HCT116 (cell line): Measurements from ENCODE around the gene LYPD5. TPM values are rescaled to one million over a fixed set of nuclear protein-coding genes. Genes with fewer than 3 reads are reported as not detected.

Experiments
- ATAC-seq: fragments of 200-7000 bp; cut with Tn5 transposase; 2 replicates; pipeline ENCODE4 v1.9.1; 2020; ENCODE audit warnings: mild to moderate bottlenecking, moderate library complexity
- BruUV-seq: library from RNA; stranded (reverse); fragments of 400-500 nt; replicated peaks from 2 replicates; lab custom pipeline; 2021; lab: Mats Ljungman, UMichigan
- CTCF ChIA-PET: fragments of 300-600 bp; sonication (Branson Sonifier 250); formaldehyde crosslinking; loops from one replicate; lab custom pipeline; 2021; ENCODE audit warnings: antibody characterized with exemption; lab: Charles Lee
- POLR2A ChIA-PET: fragments of 300-600, 350-600 bp; sonication (Branson Sonifier 250); formaldehyde crosslinking; loops from one replicate; lab custom pipeline; 2021; ENCODE audit warnings: antibody characterized with exemption; lab: Charles Lee
- RAD21 ChIA-PET, 2 experiments: fragments of 300-600 bp; sonication (Branson Sonifier 250); formaldehyde crosslinking; loops; one replicate each; lab custom pipeline; 2023; ENCODE audit warnings: low total read pairs in 2 of 2; ENCODE audit not compliant: uncharacterized antibody in 2 of 2, unreplicated experiment in 2 of 2, low non-redundant PET in 1 of 2; lab: Charles Lee
- DNase-seq: peaks from one replicate; pipeline ENCODE4 v3.0.0-alpha.2; 2010; ENCODE audit warnings: low read depth, low spot score
- H2AFZ ChIP-seq: fragments of 200-600 bp; shearing (Covaris generic), sonication (generic); 2 replicates; pipeline ENCODE4 v1.6.1; 2017; ENCODE audit warnings: low read depth, mixed run types, mixed read lengths, antibody characterized with exemption, low read length; ENCODE audit not compliant: poor library complexity, severe bottlenecking
- H3K27ac ChIP-seq: 2 replicates; pipeline ENCODE4 v1.5.1; 2012; ENCODE audit warnings: low read depth, low read length
- H3K27me3 ChIP-seq: fragments of 200-600 bp; sonication (generic); 2 replicates; pipeline ENCODE4 v1.6.1; 2016; ENCODE audit warnings: mixed run types, low read length, mixed read lengths; ENCODE audit not compliant: insufficient read depth
- H3K36me3 ChIP-seq, 2 experiments: fragments of 200-500 bp in 1 of 2; fragments of 200-600 bp in 1 of 2; sonication (Bioruptor generic) in 1 of 2; sonication (generic) in 1 of 2; 2 replicates each; pipeline versions ENCODE4 v1.5.1 to v1.6.1; 2014 to 2016; ENCODE audit warnings: low read length in 2 of 2, inconsistent platforms in 1 of 2, mixed read lengths in 1 of 2, mixed run types in 1 of 2; ENCODE audit not compliant: insufficient read depth in 2 of 2, control insufficient read depth in 1 of 2
- H3K4me1 ChIP-seq, 2 experiments: fragments of 200-600 bp in 1 of 2; sonication (generic) in 1 of 2; 2 replicates each; pipeline versions ENCODE4 v1.5.1 to v1.6.1; 2012 to 2017; ENCODE audit warnings: low read length in 2 of 2, inconsistent platforms in 1 of 2, mild to moderate bottlenecking in 1 of 2, mixed read lengths in 1 of 2, mixed run types in 1 of 2, moderate library complexity in 1 of 2; ENCODE audit not compliant: insufficient read depth in 2 of 2, control insufficient read depth in 1 of 2
- H3K4me2 ChIP-seq: fragments of 200-600 bp; sonication (generic); 2 replicates; pipeline ENCODE4 v1.6.1; 2017; ENCODE audit warnings: mixed run types, low read length, mixed read lengths
- H3K4me3 ChIP-seq, 2 experiments: fragments of 200-600 bp in 1 of 2; sonication (generic) in 1 of 2; replicated peaks in 1 of 2; 2 replicates each; pipeline ENCODE4 v1.5.1; 2011 to 2016; ENCODE audit warnings: low read length in 2 of 2, control low read depth in 1 of 2, low read depth in 1 of 2, mild to moderate bottlenecking in 1 of 2, mixed read lengths in 1 of 2, mixed run types in 1 of 2
- H3K79me2 ChIP-seq: fragments of 200-600 bp; sonication (generic); 2 replicates; pipeline ENCODE4 v1.6.1; 2017; ENCODE audit warnings: mild to moderate bottlenecking, mixed run types, low read length, moderate library complexity, mixed read lengths; ENCODE audit not compliant: insufficient read depth
- H3K9ac ChIP-seq: fragments of 200-600 bp; sonication (generic); 2 replicates; pipeline ENCODE4 v1.6.1; 2016; ENCODE audit warnings: low read length, mixed read lengths
- H3K9me2 ChIP-seq: fragments of 200-600 bp; sonication (generic), shearing (Covaris generic); 2 replicates; pipeline ENCODE4 v1.6.1; 2017; ENCODE audit warnings: mixed run types, mild to moderate bottlenecking, moderate library complexity; ENCODE audit not compliant: insufficient read depth
- H3K9me3 ChIP-seq, 2 experiments: fragments of 200-500 bp in 1 of 2; fragments of 200-600 bp in 1 of 2; sonication (Bioruptor generic) in 1 of 2; sonication (generic) in 1 of 2; 2 replicates each; pipeline ENCODE4 v1.6.1; 2014 to 2017; ENCODE audit warnings: low read length in 2 of 2, mixed read lengths in 2 of 2, inconsistent platforms in 1 of 2, low read depth in 1 of 2, mild to moderate bottlenecking in 1 of 2, mixed run types in 1 of 2, moderate library complexity in 1 of 2; ENCODE audit not compliant: control insufficient read depth in 1 of 2, insufficient read depth in 1 of 2
- H4K20me1 ChIP-seq: fragments of 200-600 bp; sonication (generic), shearing (Covaris generic); 2 replicates; pipeline ENCODE4 v1.6.1; 2017; ENCODE audit warnings: mixed run types, mild to moderate bottlenecking, moderate library complexity; ENCODE audit not compliant: insufficient read depth
- CBX3 ChIP-seq: IDR thresholded peaks from 2 replicates; pipeline ENCODE4 v1.6.1; 2012; ENCODE audit warnings: low read depth
- EGR1 ChIP-seq: IDR thresholded peaks from 2 replicates; pipeline ENCODE4 v1.6.1; 2012; ENCODE audit warnings: low read depth
- ELF1 ChIP-seq: IDR thresholded peaks from 2 replicates; pipeline ENCODE4 v1.6.1; 2012; ENCODE audit warnings: low read depth, borderline replicate concordance
- EZH2 ChIP-seq: fragments of 200-600 bp; sonication (generic); IDR thresholded peaks from 2 replicates; pipeline ENCODE4 v1.6.1; 2017; ENCODE audit warnings: antibody characterized with exemption, mixed run types
- FOSL1 ChIP-seq: IDR thresholded peaks from 2 replicates; pipeline ENCODE4 v1.6.1; 2012; ENCODE audit warnings: low read depth
- JUND ChIP-seq: IDR thresholded peaks from 2 replicates; pipeline ENCODE4 v1.6.1; 2012
- POLR2A ChIP-seq: IDR thresholded peaks from 2 replicates; pipeline ENCODE4 v1.7.0; 2011; ENCODE audit warnings: borderline replicate concordance; ENCODE audit not compliant: insufficient read depth, insufficient read length; ENCODE audit errors: extremely low read depth
- POLR2AphosphoS5 ChIP-seq: IDR thresholded peaks from 2 replicates; pipeline ENCODE4 v1.6.1; 2011; ENCODE audit warnings: mild to moderate bottlenecking, low read depth, low read length, moderate library complexity
- REST ChIP-seq: IDR thresholded peaks from 2 replicates; pipeline ENCODE4 v1.6.1; 2012; ENCODE audit warnings: low read depth
- SP1 ChIP-seq: IDR thresholded peaks from 2 replicates; pipeline ENCODE4 v1.6.1; 2012; ENCODE audit warnings: low read depth
- SRF ChIP-seq: IDR thresholded peaks from 2 replicates; pipeline ENCODE4 v1.6.1; 2012; ENCODE audit warnings: low read depth
- TCF7L2 ChIP-seq: IDR thresholded peaks from 2 replicates; pipeline ENCODE4 v1.7.0; 2011; ENCODE audit warnings: borderline replicate concordance, inconsistent platforms; ENCODE audit not compliant: insufficient read depth, insufficient read length; ENCODE audit errors: extremely low read depth
- YY1 ChIP-seq: IDR thresholded peaks from 2 replicates; pipeline ENCODE4 v1.6.1; 2011; ENCODE audit warnings: low read length, low read depth, moderate library complexity, mild to moderate bottlenecking; ENCODE audit not compliant: insufficient replicate concordance; ENCODE audit errors: extremely low read depth
- ZBTB33 ChIP-seq: IDR thresholded peaks from 2 replicates; pipeline ENCODE4 v1.6.1; 2011; ENCODE audit warnings: mild to moderate bottlenecking, low read length, moderate library complexity; ENCODE audit not compliant: insufficient replicate concordance; ENCODE audit errors: extremely low read depth
- ZFX ChIP-seq: fragments of 450-650 bp; IDR thresholded peaks from 2 replicates; pipeline ENCODE4 v1.6.1; 2017
- intact Hi-C: fragments of 100-400 bp; cut with micrococcal nuclease; formaldehyde crosslinking; loops from 2 replicates; pipeline ENCODE4 v1.10.0; 2022
- total RNA-seq: library from RNA; stranded (reverse); gene quantifications from one replicate; pipeline ENCODE4 v1.2.1, GENCODE V29; 2021; ENCODE audit not compliant: unreplicated experiment
- TF ChIP-seq, protein P1 (sequence below): IDR thresholded peaks from 2 replicates; pipeline ENCODE4 v1.6.1; 2012
- TF ChIP-seq, protein P2 (sequence below), 3 experiments: fragments of 200-600 bp in 1 of 3; sonication (generic) in 1 of 3; IDR thresholded peaks in 2 of 3; conservative IDR thresholded peaks in 1 of 3; 2 replicates each; pipeline ENCODE4 v1.5.1; 2012 to 2017; ENCODE audit warnings: low read depth in 2 of 3, low read length in 2 of 3, antibody characterized with exemption in 1 of 3, borderline replicate concordance in 1 of 3, control low read depth in 1 of 3, mild to moderate bottlenecking in 1 of 3, mixed read lengths in 1 of 3, mixed run types in 1 of 3, moderate library complexity in 1 of 3; ENCODE audit not compliant: insufficient read depth in 1 of 3
- TF ChIP-seq, protein P3 (sequence below): IDR thresholded peaks from 2 replicates; pipeline ENCODE4 v1.6.1; 2012

Gene LYPD5
- total RNA-seq, 1 experiment from 2014 or later: 7.6 TPM

- Histone ChIP-seq H3K4me2 (no peak overlapping the region), H3K9ac (no peak overlapping the region), H3K9me3 (no peaks in the 10 kb centered on the region), H3K4me1 (peaks cover 42 to 58% of the 10 kb centered on the region in 2 experiments), H3K36me3 (peaks cover 31 to 56% of the 10 kb centered on the region in 2 experiments), H3K4me3 (no peak overlapping the region), H3K79me2 (peaks cover 10% of the 10 kb centered on the region; the same call in 1 of the 2 replicates), H2AFZ (no peak overlapping the region), H3K27ac (0 out of 2 replicates have a peak overlapping the region, but pooled peaks have one; percentile 98), H3K9me2 (no peaks in the 10 kb centered on the region), H4K20me1 (no peaks in the 10 kb centered on the region), H3K27me3 (no peaks in the 10 kb centered on the region)
- no peak for TF ChIP-seq SP1
- TF ChIP-seq, protein P1, sequence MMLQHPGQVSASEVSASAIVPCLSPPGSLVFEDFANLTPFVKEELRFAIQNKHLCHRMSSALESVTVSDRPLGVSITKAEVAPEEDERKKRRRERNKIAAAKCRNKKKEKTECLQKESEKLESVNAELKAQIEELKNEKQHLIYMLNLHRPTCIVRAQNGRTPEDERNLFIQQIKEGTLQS: no peak
- TF ChIP-seq SRF: no peak
- no peak for TF ChIP-seq ZBTB33
- no peak for TF ChIP-seq POLR2A
- no peak for TF ChIP-seq FOSL1
- TF ChIP-seq POLR2AphosphoS5: no peak; the same call in 1 of the 2 replicates
- no peak for TF ChIP-seq ZFX
- no peak for TF ChIP-seq TCF7L2
- no peak for TF ChIP-seq YY1
- no peak for TF ChIP-seq CBX3
- TF ChIP-seq, protein P2, sequence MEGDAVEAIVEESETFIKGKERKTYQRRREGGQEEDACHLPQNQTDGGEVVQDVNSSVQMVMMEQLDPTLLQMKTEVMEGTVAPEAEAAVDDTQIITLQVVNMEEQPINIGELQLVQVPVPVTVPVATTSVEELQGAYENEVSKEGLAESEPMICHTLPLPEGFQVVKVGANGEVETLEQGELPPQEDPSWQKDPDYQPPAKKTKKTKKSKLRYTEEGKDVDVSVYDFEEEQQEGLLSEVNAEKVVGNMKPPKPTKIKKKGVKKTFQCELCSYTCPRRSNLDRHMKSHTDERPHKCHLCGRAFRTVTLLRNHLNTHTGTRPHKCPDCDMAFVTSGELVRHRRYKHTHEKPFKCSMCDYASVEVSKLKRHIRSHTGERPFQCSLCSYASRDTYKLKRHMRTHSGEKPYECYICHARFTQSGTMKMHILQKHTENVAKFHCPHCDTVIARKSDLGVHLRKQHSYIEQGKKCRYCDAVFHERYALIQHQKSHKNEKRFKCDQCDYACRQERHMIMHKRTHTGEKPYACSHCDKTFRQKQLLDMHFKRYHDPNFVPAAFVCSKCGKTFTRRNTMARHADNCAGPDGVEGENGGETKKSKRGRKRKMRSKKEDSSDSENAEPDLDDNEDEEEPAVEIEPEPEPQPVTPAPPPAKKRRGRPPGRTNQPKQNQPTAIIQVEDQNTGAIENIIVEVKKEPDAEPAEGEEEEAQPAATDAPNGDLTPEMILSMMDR (IDR thresholded peaks at IDR 0.05 in 2 of 3, conservative IDR thresholded peaks at IDR 0.05 in 1 of 3; ENCODE audit: borderline replicate concordance in 1 of 3, insufficient read depth in 1 of 3, low read depth in 2 of 3, low read length in 2 of 3): no peak
- no peak for TF ChIP-seq REST
- TF ChIP-seq, protein P3, sequence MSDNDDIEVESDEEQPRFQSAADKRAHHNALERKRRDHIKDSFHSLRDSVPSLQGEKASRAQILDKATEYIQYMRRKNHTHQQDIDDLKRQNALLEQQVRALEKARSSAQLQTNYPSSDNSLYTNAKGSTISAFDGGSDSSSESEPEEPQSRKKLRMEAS: no peak
- no peak for TF ChIP-seq EGR1
- TF ChIP-seq JUND: no peak
- no peak for TF ChIP-seq EZH2
- no peak for TF ChIP-seq ELF1
- intact Hi-C loops: no loop called here
- no TSS peak for BruUV-seq
- DNase-seq (no peak), ATAC-seq (no peak)
- RAD21 ChIA-PET: interaction anchor here in 1 of 2 experiments (0.6 kb wide), 1 partner anchor 243 kb away, joined by 3 read pairs; no protein-coding TSS in a partner anchor
- POLR2A ChIA-PET: interaction anchor here (1.1 to 5.4 kb wide), 2 partner anchors 13 to 99 kb away, joined by 3 to 60 read pairs; partner anchors contain the start of gene SMG9
- CTCF ChIA-PET: interaction anchor here (0.8 to 4.5 kb wide), 5 partner anchors 8 to 22 kb away, joined by 4 to 46 read pairs (median 5); partner anchors contain the start of genes KCNN4 and SMG9
Measured at GRCh38 chr19:43767818-43768217, 34.4 kb downstream of the LYPD5 start.
